ENCODE measurements around the gene LYRM9. TPM values are rescaled to one million over a fixed set of nuclear protein-coding genes. Genes with fewer than 3 reads are reported as not detected.

Gene LYRM9
- total RNA-seq, 4 donors from 2014 or later = 14.0 to 33.5 (median 22.8) TPM

- TF ChIP-seq, protein P1, sequence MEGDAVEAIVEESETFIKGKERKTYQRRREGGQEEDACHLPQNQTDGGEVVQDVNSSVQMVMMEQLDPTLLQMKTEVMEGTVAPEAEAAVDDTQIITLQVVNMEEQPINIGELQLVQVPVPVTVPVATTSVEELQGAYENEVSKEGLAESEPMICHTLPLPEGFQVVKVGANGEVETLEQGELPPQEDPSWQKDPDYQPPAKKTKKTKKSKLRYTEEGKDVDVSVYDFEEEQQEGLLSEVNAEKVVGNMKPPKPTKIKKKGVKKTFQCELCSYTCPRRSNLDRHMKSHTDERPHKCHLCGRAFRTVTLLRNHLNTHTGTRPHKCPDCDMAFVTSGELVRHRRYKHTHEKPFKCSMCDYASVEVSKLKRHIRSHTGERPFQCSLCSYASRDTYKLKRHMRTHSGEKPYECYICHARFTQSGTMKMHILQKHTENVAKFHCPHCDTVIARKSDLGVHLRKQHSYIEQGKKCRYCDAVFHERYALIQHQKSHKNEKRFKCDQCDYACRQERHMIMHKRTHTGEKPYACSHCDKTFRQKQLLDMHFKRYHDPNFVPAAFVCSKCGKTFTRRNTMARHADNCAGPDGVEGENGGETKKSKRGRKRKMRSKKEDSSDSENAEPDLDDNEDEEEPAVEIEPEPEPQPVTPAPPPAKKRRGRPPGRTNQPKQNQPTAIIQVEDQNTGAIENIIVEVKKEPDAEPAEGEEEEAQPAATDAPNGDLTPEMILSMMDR (IDR thresholded peaks at IDR 0.05; ENCODE audit: low read depth) = no peak
These were observed 36.3 kb downstream of the LYRM9 start for GRCh38 chr17:27856676-27857432.

- TF ChIP-seq, protein P1 (IDR thresholded peaks at IDR 0.05; ENCODE audit: low read depth) = no peak
These were observed 37.7 kb downstream of the LYRM9 start for GRCh38 chr17:27855454-27855853.

DNA sequence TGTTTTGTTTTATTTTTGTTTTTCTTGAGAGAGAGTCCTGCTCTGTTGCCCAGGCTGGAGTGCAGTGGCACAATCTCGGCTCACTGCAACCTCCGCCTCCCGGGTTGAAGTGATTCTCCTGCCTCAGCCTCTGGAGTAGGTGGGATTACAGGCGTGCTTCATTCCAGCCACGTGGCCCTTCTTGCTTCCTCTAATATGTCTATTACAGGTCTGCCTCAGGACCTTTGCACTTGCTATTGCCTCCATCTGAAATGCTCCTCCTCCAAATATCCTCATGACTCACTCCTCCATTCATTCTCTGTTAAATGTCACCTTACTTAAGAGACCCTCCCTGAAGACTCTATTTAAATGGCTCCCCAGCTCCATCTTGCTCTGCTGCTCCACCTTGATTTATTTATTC lies 39.0 kb downstream of the LYRM9 start:
- TF ChIP-seq, protein P1 (IDR thresholded peaks at IDR 0.05; ENCODE audit: low read depth) = no peak

DNA sequence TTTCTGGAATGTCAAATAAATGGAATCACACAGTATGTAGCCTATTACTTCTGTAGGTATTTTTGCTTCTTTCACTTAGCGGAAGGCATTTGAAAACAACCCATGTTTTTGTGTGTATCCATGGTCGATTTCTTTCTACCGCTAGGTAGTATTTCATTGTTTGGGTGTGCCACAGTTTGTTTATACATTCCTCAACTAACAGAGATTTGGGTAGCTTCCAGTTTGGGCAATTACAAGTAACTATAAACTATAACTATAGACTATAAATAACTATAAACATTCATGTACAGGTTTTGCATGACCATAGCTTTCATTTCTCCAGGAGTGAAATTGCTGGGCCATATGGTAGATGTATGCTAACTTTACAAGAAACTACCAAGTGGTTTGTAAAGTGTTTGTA lies 40.1 kb downstream of the LYRM9 start:
- TF ChIP-seq, protein P1 (IDR thresholded peaks at IDR 0.05; ENCODE audit: low read depth) = no peak

- TF ChIP-seq, protein P1 (IDR thresholded peaks at IDR 0.05; ENCODE audit: low read depth) = no peak
These were observed 43.5 kb downstream of the LYRM9 start for GRCh38 chr17:27849474-27850185.

GRCh38 chr17:27848931-27849330 lies 44.2 kb downstream of the LYRM9 start:
- TF ChIP-seq, protein P1 (IDR thresholded peaks at IDR 0.05; ENCODE audit: low read depth) = no peak

DNA sequence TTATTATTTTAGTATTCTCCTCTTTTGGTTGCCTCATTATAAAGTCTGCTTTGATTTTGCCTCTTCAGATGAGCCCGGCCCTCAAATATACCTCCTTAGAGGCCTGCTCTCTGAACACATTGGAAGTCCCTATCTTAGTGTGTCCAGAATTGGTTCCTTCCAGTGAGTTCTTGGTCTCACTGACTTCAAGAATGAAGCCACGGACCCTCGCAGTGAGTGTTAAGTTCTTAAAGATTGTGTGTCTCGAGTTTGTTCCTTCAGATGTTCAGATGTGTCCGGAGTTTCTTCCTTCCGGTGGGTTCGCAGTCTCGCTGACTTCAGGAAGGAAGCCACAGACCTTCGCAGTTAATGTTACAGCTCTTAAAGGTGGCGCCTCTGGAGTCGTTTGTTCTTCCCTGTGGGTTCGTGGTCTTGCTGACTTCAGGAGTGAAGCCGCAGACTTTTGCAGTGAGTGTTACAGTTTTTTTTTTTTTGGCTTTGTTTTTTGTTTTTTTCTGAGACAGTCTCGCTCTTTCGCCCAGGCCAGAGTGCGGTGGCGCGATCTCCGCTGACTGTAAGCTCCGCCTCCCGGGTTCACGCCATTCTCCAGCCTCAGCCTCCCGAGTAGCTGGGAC lies 47.0 kb downstream of the LYRM9 start:
- TF ChIP-seq, protein P1 (IDR thresholded peaks at IDR 0.05; ENCODE audit: low read depth) = no peak
